ENCODE data around the gene PPT1. TPM values are rescaled to one million over a fixed set of nuclear protein-coding genes. Genes with fewer than 3 reads are reported as not detected.
A peak's percentile ranks its signal among the peaks of the same experiment; 100 is the strongest.

PPT1 gene
- total RNA-seq, 1 donor from 2014 or later, result 53.3 TPM

DNA sequence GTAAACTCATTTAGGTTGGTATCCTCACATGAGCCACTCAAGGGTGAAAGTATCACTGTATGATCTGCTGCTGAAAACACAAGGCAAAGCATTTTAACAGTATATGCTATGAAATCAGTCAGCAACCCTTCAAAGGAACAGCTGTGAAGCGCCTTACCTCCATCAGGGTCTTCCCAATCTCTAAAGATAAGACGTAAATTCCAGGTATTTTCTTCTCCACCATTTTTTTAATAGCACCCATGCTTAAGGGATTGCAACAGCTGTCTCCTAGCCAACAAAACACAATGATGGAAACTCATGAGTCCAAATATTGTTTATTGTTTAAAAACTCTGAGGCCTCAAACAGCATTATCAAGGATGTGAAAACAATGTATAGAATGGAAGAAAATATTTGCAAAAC is 4.8 kb downstream of the PPT1 start:
- no peak for DNase-seq

DNA sequence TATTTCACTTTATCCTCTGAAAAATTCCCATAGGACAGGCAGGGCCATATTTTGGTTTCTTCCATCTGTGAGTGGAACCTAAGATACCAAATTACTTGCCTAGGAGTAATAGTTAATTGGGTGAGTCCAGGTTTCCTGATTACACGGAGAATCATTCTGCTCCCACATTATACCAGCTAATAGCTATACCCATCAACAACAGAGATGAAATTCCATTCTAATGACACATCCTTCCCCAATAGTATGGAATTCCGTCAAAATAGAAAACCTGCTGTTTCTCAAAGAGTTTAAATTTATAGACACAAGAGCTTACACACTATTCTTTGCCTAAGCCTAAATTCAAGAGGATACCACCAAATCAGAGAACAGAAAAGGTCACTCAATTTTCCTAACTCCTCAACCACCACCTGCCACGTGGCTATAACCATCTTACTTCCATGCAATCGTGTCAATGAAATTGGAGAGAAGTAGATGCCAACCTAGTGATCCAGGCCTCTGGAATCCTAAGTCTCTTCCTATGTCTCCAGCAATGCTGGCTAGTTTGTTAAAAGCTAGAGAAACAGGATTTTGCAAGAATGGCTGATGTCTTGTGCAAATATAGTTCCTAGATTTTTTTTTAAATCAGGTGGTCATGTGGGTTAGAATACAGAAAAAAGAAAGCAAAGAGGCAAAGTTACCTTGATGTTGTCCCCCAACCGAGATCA is 6.2 kb downstream of the PPT1 start:
- DNase-seq, result peak; percentile 65

GRCh38 chr1:40084750-40085149 is 12.3 kb downstream of the PPT1 start:
- peak; percentile 74 for DNase-seq

DNA sequence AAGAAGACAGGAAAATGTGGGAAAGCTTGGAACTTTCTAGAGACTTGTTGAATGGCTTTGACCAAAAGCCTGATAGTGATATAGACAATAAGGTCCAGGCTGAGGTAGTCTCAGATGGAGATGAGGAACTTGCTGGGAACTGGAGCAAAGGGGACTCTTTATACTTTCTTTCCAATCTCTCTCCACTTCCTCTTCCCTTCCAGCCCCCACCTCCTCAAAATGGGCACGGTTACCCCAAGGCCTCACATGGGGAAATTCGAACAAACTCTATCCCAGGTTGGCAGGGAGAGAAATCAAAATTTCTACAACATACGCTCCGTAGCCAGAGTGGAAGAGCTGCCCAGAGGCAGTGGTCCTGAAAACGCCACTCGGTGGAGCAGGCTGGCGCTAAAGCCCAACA is 15.2 kb downstream of the PPT1 start:
- no peak for DNase-seq

- no peak for DNase-seq
Observed at GRCh38 chr1:40079774-40080400, 17.2 kb downstream of the PPT1 start.

- DNase-seq, result peak; percentile 79
Observed at GRCh38 chr1:40078512-40079333, 18.3 kb downstream of the PPT1 start.

DNA sequence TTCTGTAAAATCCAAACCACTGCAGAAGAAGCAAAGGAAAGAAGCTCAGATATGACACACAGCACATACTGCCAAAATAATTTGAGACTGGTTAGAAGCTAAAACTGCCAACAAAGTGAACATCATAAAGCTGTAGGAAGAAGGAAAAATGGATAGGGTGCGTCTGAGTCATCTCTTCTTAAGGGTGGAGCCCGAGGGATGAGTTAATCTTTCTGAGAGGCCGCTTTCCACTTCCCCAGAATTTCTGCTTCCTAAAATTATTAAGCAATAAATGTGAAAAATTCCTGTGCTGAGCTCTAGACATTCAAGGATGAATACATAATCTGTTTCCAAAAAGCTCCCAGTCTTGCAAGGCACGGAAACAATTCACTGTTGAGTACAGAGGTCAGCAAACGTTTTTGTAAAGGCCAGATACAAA is 20.1 kb downstream of the PPT1 start:
- no peak for DNase-seq

GRCh38 chr1:40075266-40075665 is 21.8 kb downstream of the PPT1 start:
- DNase-seq, result no peak

DNA sequence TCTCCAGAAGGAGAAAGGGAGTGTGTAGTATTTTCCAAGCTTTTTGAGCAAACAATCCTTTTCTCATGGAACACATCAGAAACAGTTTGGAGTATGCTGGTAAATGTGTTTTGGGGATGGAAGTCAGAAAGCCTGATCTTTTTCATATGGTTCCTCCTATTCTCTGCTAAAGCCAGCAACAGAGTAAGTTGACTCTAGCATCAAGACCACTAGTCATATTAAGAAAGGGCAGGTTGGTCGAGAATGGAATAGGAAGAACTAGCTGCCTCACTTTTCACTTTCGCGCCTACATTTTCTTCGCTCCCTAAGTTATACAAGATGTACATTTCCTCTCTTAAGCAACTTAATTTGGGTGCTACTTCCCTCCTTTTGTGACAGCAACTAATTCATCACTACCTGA is 24.0 kb downstream of the PPT1 start:
- DNase-seq, result no peak

GRCh38 chr1:40072142-40072541 is 24.9 kb downstream of the PPT1 start:
- no peak for DNase-seq

DNA sequence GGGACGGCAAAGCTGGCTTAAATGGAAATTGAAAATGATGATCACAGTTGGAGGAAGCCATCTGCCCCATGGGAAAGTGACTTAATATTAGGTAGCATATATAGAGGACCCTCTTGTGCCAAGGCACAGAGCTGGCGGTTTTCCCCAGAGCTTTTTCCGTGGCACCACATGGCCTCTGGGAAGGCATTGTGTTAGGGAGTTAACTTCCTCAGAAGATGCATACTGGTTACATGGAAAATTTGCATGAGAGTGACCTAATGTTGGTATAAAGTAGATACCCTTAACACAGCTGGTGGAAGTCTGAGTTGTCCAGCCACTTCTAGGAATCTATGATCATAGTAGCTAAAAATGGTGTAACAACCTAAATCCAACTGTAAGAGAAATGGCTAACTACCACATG is 29.2 kb downstream of the PPT1 start:
- DNase-seq, result no peak

DNA sequence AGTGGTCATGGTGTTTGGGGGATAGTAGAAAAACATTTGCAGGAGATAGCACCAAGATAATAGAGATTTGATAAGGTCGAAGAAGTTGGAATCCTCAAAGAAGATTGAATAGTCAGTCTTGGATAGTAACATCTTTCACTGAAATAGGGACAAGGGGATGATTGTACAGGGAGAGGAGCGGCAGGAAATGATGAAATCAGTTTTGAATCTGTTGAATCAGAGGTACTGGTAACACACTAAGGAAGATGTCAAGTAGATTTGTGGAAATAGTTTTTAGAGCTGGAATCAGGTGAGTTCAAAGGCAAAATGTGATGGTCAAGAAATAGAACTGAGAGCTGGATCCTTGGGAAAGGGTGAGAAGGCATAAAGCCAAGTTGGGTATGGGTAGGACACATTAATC is 30.0 kb downstream of the PPT1 start:
- no peak for DNase-seq

DNA sequence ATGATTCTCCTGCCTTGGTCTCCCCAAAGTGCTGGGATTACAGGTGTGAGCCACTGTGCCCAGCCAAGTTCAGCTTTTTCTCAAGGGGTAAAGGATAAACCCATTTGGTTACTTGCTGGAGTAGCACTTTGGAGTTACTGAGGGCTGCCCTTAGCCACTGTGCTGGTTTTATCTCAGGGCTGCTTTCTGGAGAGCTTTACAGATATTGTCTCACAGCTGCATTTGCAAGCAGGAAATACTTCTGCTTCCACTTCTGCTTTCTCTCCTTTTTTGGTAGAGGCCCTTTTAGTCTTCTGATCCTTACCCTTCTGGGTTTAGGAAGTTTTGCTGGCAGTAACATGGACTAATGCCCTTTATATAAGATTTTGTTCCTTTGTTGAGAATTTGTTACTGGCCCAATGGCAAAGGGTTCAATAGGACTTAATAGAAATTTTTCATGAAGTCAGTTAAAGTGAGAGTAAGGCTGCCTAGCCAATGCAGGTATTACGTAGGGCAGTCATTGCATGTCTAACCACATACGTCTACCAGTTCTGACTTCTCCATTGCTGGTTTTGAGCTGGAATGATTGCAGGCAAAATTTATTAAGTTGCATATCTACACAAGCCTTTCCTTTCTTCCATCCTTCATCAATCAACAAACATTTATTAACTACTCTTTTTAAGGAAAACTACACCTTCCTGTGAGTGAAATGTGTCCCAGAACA is 32.1 kb downstream of the PPT1 start:
- no peak for DNase-seq

DNA sequence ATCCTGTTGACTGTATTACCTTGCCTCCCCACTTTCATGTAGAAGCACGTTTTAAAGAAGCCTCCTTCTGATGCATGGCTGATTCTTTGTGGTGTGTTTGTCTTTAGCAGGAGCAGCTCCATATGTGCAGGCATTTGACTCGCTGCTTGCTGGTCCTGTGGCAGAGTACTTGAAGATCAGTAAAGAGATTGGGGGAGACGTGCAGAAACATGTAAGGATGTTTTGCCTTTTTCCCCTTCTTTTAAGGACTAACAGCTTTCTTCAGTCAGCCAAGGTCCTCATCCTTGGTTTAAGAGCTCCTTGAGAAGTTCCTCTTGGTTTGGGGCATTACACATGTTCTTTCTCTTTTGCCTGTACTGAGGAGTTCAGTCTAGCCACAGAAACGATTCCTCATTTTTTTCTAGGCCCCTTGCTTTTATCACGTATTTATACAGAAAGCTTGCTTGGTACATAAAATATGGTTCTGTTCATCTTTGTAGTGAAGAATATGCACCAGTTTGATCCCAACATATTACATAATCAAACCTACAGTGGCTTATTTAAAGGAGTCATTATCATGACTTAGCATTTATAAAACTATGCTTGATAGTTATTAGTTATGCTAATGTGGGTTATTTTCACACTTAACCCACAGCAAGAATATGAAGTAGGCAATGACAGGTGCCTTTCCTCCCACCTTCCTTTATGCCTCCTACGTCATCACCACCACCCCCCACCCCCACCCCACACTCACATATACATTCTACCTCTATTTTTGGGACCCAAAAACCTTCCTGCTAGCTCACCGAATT is 36.9 kb downstream of the PPT1 start:
- peak; percentile 35 for DNase-seq

DNA sequence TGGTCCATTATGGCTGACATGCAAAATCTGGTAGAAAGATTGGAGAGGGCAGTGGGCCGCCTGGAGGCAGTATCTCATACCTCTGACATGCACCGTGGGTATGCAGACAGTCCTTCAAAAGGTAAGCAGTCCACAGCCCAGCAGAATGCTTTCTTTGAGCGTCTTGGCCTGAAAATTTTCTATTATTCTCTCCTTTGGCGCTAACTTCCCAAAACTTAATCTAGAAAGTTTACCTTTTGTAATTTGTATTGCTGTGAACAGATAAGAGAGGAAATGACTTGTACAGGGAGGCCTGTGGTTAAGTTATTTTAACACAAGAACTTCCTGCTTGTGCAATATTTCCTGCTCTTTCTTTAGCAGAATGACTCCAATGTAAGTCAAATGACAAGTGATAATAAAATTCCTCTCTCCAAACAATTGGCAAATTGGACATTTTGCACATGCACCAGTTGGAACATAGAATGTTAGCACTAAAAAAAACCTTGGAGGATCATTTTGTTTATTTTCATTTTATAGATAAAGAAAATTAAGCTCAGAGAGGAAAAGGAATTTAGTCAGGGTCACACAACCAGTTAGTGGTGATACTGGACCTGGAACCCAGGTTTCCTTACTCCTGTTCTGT is 37.6 kb downstream of the PPT1 start:
- DNase-seq, result peak; percentile 71

GRCh38 chr1:40058453-40059337 is 38.4 kb downstream of the PPT1 start:
- DNase-seq, result peak; percentile 44

DNA sequence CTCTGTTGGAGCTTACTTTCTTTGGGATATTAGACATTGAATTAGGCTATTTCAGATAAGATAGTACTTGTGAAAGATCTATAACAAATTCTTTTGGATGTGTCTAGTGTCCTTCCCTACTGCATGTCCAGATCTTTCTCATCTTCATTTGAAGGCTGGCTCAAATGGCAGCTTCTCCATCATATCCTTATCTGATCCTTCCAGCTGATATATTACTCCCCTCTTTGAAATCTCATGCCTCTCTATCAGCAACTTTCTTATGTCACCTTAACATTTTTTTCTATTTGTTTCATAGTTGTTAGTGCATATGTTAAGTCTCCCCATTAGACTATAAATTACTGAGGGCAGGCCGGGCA is 39.0 kb downstream of the PPT1 start:
- DNase-seq, result no peak

DNA sequence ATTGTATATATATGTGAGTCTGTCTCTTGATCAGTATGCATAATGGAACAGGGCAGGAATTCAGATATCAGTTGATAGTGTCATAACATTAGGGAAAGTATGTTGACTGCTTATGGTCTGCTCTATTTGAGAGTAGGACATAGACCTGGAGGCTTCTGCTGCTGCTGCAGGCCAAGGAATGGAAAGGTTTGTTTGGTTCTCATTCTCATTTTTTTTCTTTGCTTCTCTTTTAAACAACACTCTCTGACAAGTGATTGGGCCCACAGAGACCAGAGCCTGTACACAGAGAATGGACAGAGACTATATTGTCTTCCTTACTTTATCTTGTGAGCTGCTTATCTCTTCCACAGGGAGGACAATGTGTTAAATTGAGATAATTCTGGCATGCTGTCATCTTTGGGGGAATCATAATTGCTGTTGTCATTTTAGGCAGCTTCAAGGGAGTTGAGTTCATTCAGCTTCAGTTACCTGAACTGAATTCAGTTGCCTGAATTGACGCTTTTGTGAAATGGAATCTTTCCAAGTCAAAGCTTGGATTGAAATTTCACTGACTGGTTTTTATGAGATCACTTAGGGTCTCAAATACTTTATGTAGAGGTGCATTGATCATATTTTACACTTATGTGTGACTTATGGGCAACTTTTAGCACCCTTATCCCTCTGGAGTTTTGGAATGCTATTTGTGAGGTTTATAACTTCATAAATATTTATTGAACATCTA is 39.6 kb downstream of the PPT1 start:
- no peak for DNase-seq

- no peak for DNase-seq
Observed at GRCh38 chr1:40056519-40057309, 40.3 kb downstream of the PPT1 start.

Data from dermis blood vessel endothelial cell (primary cell).